ENCODE measurements around the gene PACSIN2. TPM values are rescaled to one million over a fixed set of nuclear protein-coding genes. Genes with fewer than 3 reads are reported as not detected.

The PACSIN2 gene
- total and polyA plus RNA-seq, 4 donors: 40.3 to 149 (median 84.0) TPM

GRCh38 chr22:42939941-42940653 is 74.9 kb downstream of the PACSIN2 start:
- H3K4me1 ChIP-seq (ENCODE audit: control insufficient read depth in 5 of 5, insufficient read depth in 5 of 5, low read length in 5 of 5): peaks cover 4 to 45% (median 8%) of the 10 kb centered on the region in 5 donors
- peak overlapping the region; percentile 82 to 85 for H3K27ac ChIP-seq (ENCODE audit: low read depth in 1 of 2, low read length in 1 of 2)
- WGBS, 2 donors: 61 to 74% methylated on average over 12 of the region's 12 CpGs
- H3K4me3 ChIP-seq: no peak overlapping the region
- DNase-seq (no peak), ATAC-seq (ENCODE audit: insufficient read depth, low FRiP score) (peak; percentile 55)
- H3K9ac ChIP-seq (ENCODE audit: insufficient read depth in 1 of 2, low read length in 2 of 2): no peak overlapping the region
- H3K36me3 ChIP-seq (ENCODE audit: control insufficient read depth in 4 of 4, insufficient read depth in 4 of 4, low read length in 4 of 4): no peaks in the 10 kb centered on the region
- no peak for TF ChIP-seq CTCF (IDR thresholded peaks at IDR 0.05; ENCODE audit: control extremely low read depth, extremely low read depth)
- H3K27me3 ChIP-seq (ENCODE audit: control insufficient read depth in 3 of 3, insufficient read depth in 3 of 3, low read length in 2 of 3): no peaks in the 10 kb centered on the region
- H3K9me3 ChIP-seq (ENCODE audit: control insufficient read depth in 4 of 4, insufficient read depth in 3 of 4, low read length in 3 of 4): no peaks in the 10 kb centered on the region

GRCh38 chr22:42939451-42939881 is 75.5 kb downstream of the PACSIN2 start:
- WGBS, 2 donors: 47 to 66% methylated on average over 7 of the region's 7 CpGs
- no peaks in the 10 kb centered on the region for H3K27me3 ChIP-seq (ENCODE audit: control insufficient read depth in 3 of 3, insufficient read depth in 3 of 3, low read length in 2 of 3)
- H3K9me3 ChIP-seq (ENCODE audit: control insufficient read depth in 4 of 4, insufficient read depth in 3 of 4, low read length in 3 of 4): no peaks in the 10 kb centered on the region
- H3K4me3 ChIP-seq: no peak overlapping the region
- DNase-seq (peak in 1 of 3 donors; percentile 35), ATAC-seq (ENCODE audit: insufficient read depth, low FRiP score) (no peak)
- H3K4me1 ChIP-seq (ENCODE audit: control insufficient read depth in 5 of 5, insufficient read depth in 5 of 5, low read length in 5 of 5): peaks cover 4 to 44% (median 8%) of the 10 kb centered on the region in 5 donors
- H3K36me3 ChIP-seq (ENCODE audit: control insufficient read depth in 4 of 4, insufficient read depth in 4 of 4, low read length in 4 of 4): no peaks in the 10 kb centered on the region
- H3K9ac ChIP-seq (ENCODE audit: insufficient read depth in 1 of 2, low read length in 2 of 2): no peak overlapping the region
- peak overlapping the region; percentile 82 to 85 for H3K27ac ChIP-seq (ENCODE audit: low read depth in 1 of 2, low read length in 1 of 2)
- TF ChIP-seq CTCF (IDR thresholded peaks at IDR 0.05; ENCODE audit: control extremely low read depth, extremely low read depth): no peak

- 80 to 81% methylated on average over 5 of the region's 5 CpGs for WGBS, 2 donors
- Histone ChIP-seq H3K9ac (ENCODE audit: insufficient read depth in 1 of 2, low read length in 2 of 2) (no peak overlapping the region), H3K27me3 (ENCODE audit: control insufficient read depth in 3 of 3, insufficient read depth in 3 of 3, low read length in 2 of 3) (no peaks in the 10 kb centered on the region), H3K4me1 (ENCODE audit: control insufficient read depth in 5 of 5, insufficient read depth in 5 of 5, low read length in 5 of 5) (peaks cover 7 to 47% (median 12%) of the 10 kb centered on the region in 5 donors), H3K9me3 (ENCODE audit: control insufficient read depth in 4 of 4, insufficient read depth in 3 of 4, low read length in 3 of 4) (no peaks in the 10 kb centered on the region), H3K36me3 (ENCODE audit: control insufficient read depth in 4 of 4, insufficient read depth in 4 of 4, low read length in 4 of 4) (no peaks in the 10 kb centered on the region), H3K27ac (ENCODE audit: low read depth in 1 of 2, low read length in 1 of 2) (peak overlapping the region; percentile 63 to 82), H3K4me3 (no peak overlapping the region)
- no peak for DNase-seq
- no peak for TF ChIP-seq CTCF (IDR thresholded peaks at IDR 0.05; ENCODE audit: control extremely low read depth, extremely low read depth)
- no peak for ATAC-seq (ENCODE audit: insufficient read depth, low FRiP score)
These were observed 76.0 kb downstream of the PACSIN2 start for GRCh38 chr22:42938976-42939375.
